ENCODE results near the gene PCYT1B. TPM values are rescaled to one million over a fixed set of nuclear protein-coding genes. Genes with fewer than 3 reads are reported as not detected.
"Not testable (repeated sequence)": the region's sequence is repeated elsewhere in the genome, so short reads cannot be mapped to it uniquely, and the experiment has no call there.

The PCYT1B gene
- total RNA-seq, 1 experiment from 2014 or later: 0.09 TPM

GRCh38 chrX:24610516-24610915 lies 36.6 kb downstream of the PCYT1B start:
- no peak for DNase-seq
- CTCF ChIA-PET: no interaction called here

GRCh38 chrX:24607616-24608015 lies 39.5 kb downstream of the PCYT1B start:
- DNase-seq: no peak
- no peak for TF ChIP-seq CTCF (IDR thresholded peaks at IDR 0.05; ENCODE audit: unreplicated experiment)
- intact Hi-C loops (cut with micrococcal nuclease; ENCODE audit: unreplicated experiment): no loop called here
- CTCF ChIA-PET: no interaction called here
- Mint-ChIP-seq H3K27ac (ENCODE audit: unreplicated experiment) (no peak overlapping the region), H3K9me3 (ENCODE audit: low read depth, unreplicated experiment) (no peaks in the 10 kb centered on the region), H3K4me3 (ENCODE audit: low read depth, unreplicated experiment) (no peak overlapping the region), H3K27me3 (ENCODE audit: unreplicated experiment) (peaks cover 31% of the 10 kb centered on the region), H3K36me3 (ENCODE audit: insufficient read depth, unreplicated experiment) (no peaks in the 10 kb centered on the region), H3K4me1 (ENCODE audit: low read depth, unreplicated experiment) (no peaks in the 10 kb centered on the region)
- BruUV-seq (replicated peaks): no TSS peak

More at GRCh38 chrX:24610516-24610915, 36.6 kb downstream of the PCYT1B start:
- no peaks in the 10 kb centered on the region for H3K9me3 Mint-ChIP-seq (ENCODE audit: low read depth, unreplicated experiment)
- intact Hi-C loops (cut with micrococcal nuclease; ENCODE audit: unreplicated experiment): no loop called here
- no peak overlapping the region for H3K4me3 Mint-ChIP-seq (ENCODE audit: low read depth, unreplicated experiment)
- no peaks in the 10 kb centered on the region for H3K4me1 Mint-ChIP-seq (ENCODE audit: low read depth, unreplicated experiment)
- no peak overlapping the region for H3K27ac Mint-ChIP-seq (ENCODE audit: unreplicated experiment)
- no peaks in the 10 kb centered on the region for H3K36me3 Mint-ChIP-seq (ENCODE audit: insufficient read depth, unreplicated experiment)
- no peak for TF ChIP-seq CTCF (IDR thresholded peaks at IDR 0.05; ENCODE audit: unreplicated experiment)
- peaks cover 19% of the 10 kb centered on the region for H3K27me3 Mint-ChIP-seq (ENCODE audit: unreplicated experiment)
- no TSS peak for BruUV-seq (replicated peaks)

GRCh38 chrX:24605941-24606340 lies 41.2 kb downstream of the PCYT1B start:
- H3K27ac Mint-ChIP-seq (ENCODE audit: unreplicated experiment); BruUV-seq (replicated peaks); intact Hi-C loops (cut with micrococcal nuclease; ENCODE audit: unreplicated experiment); H3K4me1 Mint-ChIP-seq (ENCODE audit: low read depth, unreplicated experiment); H3K36me3 Mint-ChIP-seq (ENCODE audit: insufficient read depth, unreplicated experiment); H3K9me3 Mint-ChIP-seq (ENCODE audit: low read depth, unreplicated experiment); CTCF ChIA-PET; DNase-seq; H3K4me3 Mint-ChIP-seq (ENCODE audit: low read depth, unreplicated experiment): not testable (repeated sequence)
- peaks cover 31% of the 10 kb centered on the region for H3K27me3 Mint-ChIP-seq (ENCODE audit: unreplicated experiment)

GRCh38 chrX:24603191-24603590 lies 44.0 kb downstream of the PCYT1B start:
- Mint-ChIP-seq H3K27me3 (ENCODE audit: unreplicated experiment) (peaks cover 28% of the 10 kb centered on the region), H3K4me1 (ENCODE audit: low read depth, unreplicated experiment) (no peaks in the 10 kb centered on the region), H3K27ac (ENCODE audit: unreplicated experiment) (no peak overlapping the region), H3K36me3 (ENCODE audit: insufficient read depth, unreplicated experiment) (no peaks in the 10 kb centered on the region), H3K4me3 (ENCODE audit: low read depth, unreplicated experiment) (no peak overlapping the region), H3K9me3 (ENCODE audit: low read depth, unreplicated experiment) (no peaks in the 10 kb centered on the region)
- BruUV-seq (replicated peaks): no TSS peak
- CTCF ChIA-PET: no interaction called here
- no peak for DNase-seq
- TF ChIP-seq CTCF (IDR thresholded peaks at IDR 0.05; ENCODE audit: unreplicated experiment): no peak
- intact Hi-C loops (cut with micrococcal nuclease; ENCODE audit: unreplicated experiment): no loop called here

GRCh38 chrX:24601858-24602257 lies 45.3 kb downstream of the PCYT1B start:
- intact Hi-C loops (cut with micrococcal nuclease; ENCODE audit: unreplicated experiment): no loop called here
- CTCF ChIA-PET: no interaction called here
- no TSS peak for BruUV-seq (replicated peaks)
- no peaks in the 10 kb centered on the region for H3K4me1 Mint-ChIP-seq (ENCODE audit: low read depth, unreplicated experiment)
- H3K4me3 Mint-ChIP-seq (ENCODE audit: low read depth, unreplicated experiment): no peak overlapping the region
- H3K27me3 Mint-ChIP-seq (ENCODE audit: unreplicated experiment): peaks cover 18% of the 10 kb centered on the region
- no peak for DNase-seq
- H3K36me3 Mint-ChIP-seq (ENCODE audit: insufficient read depth, unreplicated experiment): no peaks in the 10 kb centered on the region
- no peak overlapping the region for H3K27ac Mint-ChIP-seq (ENCODE audit: unreplicated experiment)
- TF ChIP-seq CTCF (IDR thresholded peaks at IDR 0.05; ENCODE audit: unreplicated experiment): no peak
- no peaks in the 10 kb centered on the region for H3K9me3 Mint-ChIP-seq (ENCODE audit: low read depth, unreplicated experiment)

All from Calu3 (cell line).